K562 (cell line): Measurements from ENCODE around the gene TLE7. TPM values are rescaled to one million over a fixed set of nuclear protein-coding genes. Genes with fewer than 3 reads are reported as not detected.
A peak's percentile ranks its signal among the peaks of the same experiment; 100 is the strongest.

Experiments used
- CREB1 ChIP-seq, 2 experiments: sonication (generic) in 1 of 2; formaldehyde crosslinking in 1 of 2; IDR thresholded peaks; 2 replicates each; pipeline versions ENCODE4 v1.6.1 to v1.8.0; 2012 to 2022; ENCODE audit warnings: inconsistent platforms in 1 of 2, mild to moderate bottlenecking in 1 of 2, missing genetic modification reagents in 1 of 2, moderate library complexity in 1 of 2
- ELK1 ChIP-seq: sonication (generic); formaldehyde crosslinking; IDR thresholded peaks from 2 replicates; pipeline ENCODE4 v1.8.1; 2022; ENCODE audit warnings: missing genetic modification reagents
- EP400 ChIP-seq: fragments of 450-650 bp; IDR thresholded peaks from 2 replicates; pipeline ENCODE4 v1.6.1; 2017; ENCODE audit warnings: antibody characterized with exemption, mild to moderate bottlenecking, moderate library complexity
- GTF2F1 ChIP-seq: IDR thresholded peaks from 2 replicates; pipeline ENCODE4 v1.6.1; 2011; ENCODE audit warnings: low read depth, low read length, improper control_type of control experiment
- HNRNPLL ChIP-seq: fragments of 200-400 bp; formaldehyde crosslinking; IDR thresholded peaks from 2 replicates; pipeline ENCODE4 v1.6.1; 2017; ENCODE audit warnings: low read length, low read depth, mild to moderate bottlenecking; ENCODE audit not compliant: poor library complexity, severe bottlenecking
- KAT7 ChIP-seq: sonication (generic); formaldehyde crosslinking; IDR thresholded peaks from 2 replicates; pipeline ENCODE4 v1.8.0; 2022; ENCODE audit warnings: missing genetic modification reagents, mild to moderate bottlenecking, borderline replicate concordance
- MAX ChIP-seq: sonication (generic); formaldehyde crosslinking; IDR thresholded peaks from 2 replicates; pipeline ENCODE4 v1.9.0; 2022; ENCODE audit warnings: mild to moderate bottlenecking, missing genetic modification reagents
- PRMT5 ChIP-seq: sonication (generic); formaldehyde crosslinking; IDR thresholded peaks from 2 replicates; pipeline ENCODE4 v1.5.0; 2020; ENCODE audit warnings: missing genetic modification reagents
- RBM15 ChIP-seq: fragments of 200-400 bp; formaldehyde crosslinking; IDR thresholded peaks from 2 replicates; pipeline ENCODE4 v1.6.1; 2018; ENCODE audit warnings: mild to moderate bottlenecking, low read length, moderate library complexity; ENCODE audit not compliant: insufficient read depth
- SIN3B ChIP-seq: fragments of 450-650 bp; IDR thresholded peaks from 2 replicates; pipeline ENCODE4 v1.6.1; 2017; ENCODE audit warnings: low read depth, mild to moderate bottlenecking, moderate library complexity
- TAF15 ChIP-seq: fragments of 200-400 bp; formaldehyde crosslinking; IDR thresholded peaks from 2 replicates; pipeline ENCODE4 v1.6.1; 2017; ENCODE audit warnings: mild to moderate bottlenecking, low read depth, low read length, moderate library complexity
- TARDBP ChIP-seq: fragments of 450-650 bp; IDR thresholded peaks from 2 replicates; pipeline ENCODE4 v1.6.1; 2016
- TEAD2 ChIP-seq: fragments of 450-650 bp; IDR thresholded peaks from 2 replicates; pipeline ENCODE4 v1.6.1; 2016; ENCODE audit warnings: missing genetic modification characterization, control low read depth, missing compliant biosample characterization
- TRIM24 ChIP-seq, 2 experiments: fragments of 450-650 bp; IDR thresholded peaks; 2 replicates each; pipeline ENCODE4 v1.6.1; 2016
- ZBTB33 ChIP-seq: sonication (generic); formaldehyde crosslinking; IDR thresholded peaks from 2 replicates; pipeline ENCODE4 v1.8.1; 2023; ENCODE audit warnings: mild to moderate bottlenecking, missing genetic modification reagents
- ZNF253 ChIP-seq: fragments of 250-450 bp; sonication (Bioruptor Pico); conservative IDR thresholded peaks from 2 replicates; pipeline ENCODE4 v1.6.1; 2021; ENCODE audit warnings: mild to moderate bottlenecking
- polyA plus RNA-seq, 8 experiments: library from polyadenylated mRNA; depleted of rRNA in 4 of 8; stranded (reverse) in 5 of 8; unstranded in 3 of 8; fragments of >200 nt; fragmentation: Nextera tagmentation in 2 of 8; fragmentation: Illumina TruSeq in 1 of 8; extraction: Ambion mirVana in 2 of 8; extraction: Trizol in 1 of 8; gene quantifications; 2 replicates each; pipeline versions ENCODE4 v1.2.1 to v1.2.3, GENCODE V29; 2011 to 2014; ENCODE audit warnings: inconsistent platforms in 1 of 8, missing spikeins in 1 of 8
- total RNA-seq, 7 experiments: library from RNA; depleted of rRNA in 6 of 7; stranded (reverse); fragments of >200 nt in 6 of 7; fragmentation: Illumina TruSeq in 2 of 7; extraction: Trizol in 2 of 7; gene quantifications; 2 replicates each; pipeline versions ENCODE4 v1.2.1 to v1.2.3, GENCODE V29; 2011 to 2021; ENCODE audit warnings: low replicate concordance in 1 of 7
- TF ChIP-seq, protein P1 (sequence below): fragments of 250-450 bp; sonication (Bioruptor Pico); IDR thresholded peaks from 2 replicates; pipeline ENCODE4 v1.5.0; 2021
- TF ChIP-seq, protein P2 (sequence below): IDR thresholded peaks from 2 replicates; pipeline ENCODE4 v1.6.1; 2011; ENCODE audit warnings: borderline replicate concordance, low read depth, mild to moderate bottlenecking, moderate library complexity, low read length; ENCODE audit not compliant: insufficient read depth, poor library complexity, severe bottlenecking
- TF ChIP-seq, protein P3 (sequence below): fragments of 250-450 bp; sonication (Bioruptor Pico); IDR thresholded peaks from 2 replicates; pipeline ENCODE4 v1.8.0; 2022; ENCODE audit warnings: moderate library complexity, mild to moderate bottlenecking, inconsistent platforms

TLE7 gene
- total and polyA plus RNA-seq, 9 of the 15 experiments (the other 6 are each of a cell fraction or from before 2014, with no cell fraction given), result not detected

- TF ChIP-seq ZNF253 (CRISPR knock-in tag) (no peak), EP400 (peak; percentile 60), MAX (CRISPR knock-in tag) (no peak), ELK1 (CRISPR knock-in tag) (no peak), ZBTB33 (CRISPR knock-in tag) (no peak), KAT7 (CRISPR knock-in tag) (0 out of 2 replicates have a peak, but pooled peaks have one; percentile 77), HNRNPLL (no peak), CREB1 (IDR thresholded peaks at IDR 0.05) (peak; percentile 80), CREB1 (CRISPR knock-in tag; IDR thresholded peaks at IDR 0.05) (peak; percentile 83), SIN3B (peak; percentile 75; the same call in 1 of the 2 replicates), TAF15 (no peak), TEAD2 (tag) (no peak), TARDBP (peak; percentile 44; the same call in 1 of the 2 replicates), PRMT5 (no peak), GTF2F1 (no peak), TRIM24 (IDR thresholded peaks at IDR 0.05) (no peak), RBM15 (no peak)
- TF ChIP-seq, protein P1, sequence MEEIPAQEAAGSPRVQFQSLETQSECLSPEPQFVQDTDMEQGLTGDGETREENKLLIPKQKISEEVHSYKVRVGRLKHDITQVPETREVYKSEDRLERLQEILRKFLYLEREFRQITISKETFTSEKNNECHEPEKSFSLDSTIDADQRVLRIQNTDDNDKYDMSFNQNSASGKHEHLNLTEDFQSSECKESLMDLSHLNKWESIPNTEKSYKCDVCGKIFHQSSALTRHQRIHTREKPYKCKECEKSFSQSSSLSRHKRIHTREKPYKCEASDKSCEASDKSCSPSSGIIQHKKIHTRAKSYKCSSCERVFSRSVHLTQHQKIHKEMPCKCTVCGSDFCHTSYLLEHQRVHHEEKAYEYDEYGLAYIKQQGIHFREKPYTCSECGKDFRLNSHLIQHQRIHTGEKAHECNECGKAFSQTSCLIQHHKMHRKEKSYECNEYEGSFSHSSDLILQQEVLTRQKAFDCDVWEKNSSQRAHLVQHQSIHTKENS (CRISPR knock-in tag), result no peak
- TF ChIP-seq, protein P2, sequence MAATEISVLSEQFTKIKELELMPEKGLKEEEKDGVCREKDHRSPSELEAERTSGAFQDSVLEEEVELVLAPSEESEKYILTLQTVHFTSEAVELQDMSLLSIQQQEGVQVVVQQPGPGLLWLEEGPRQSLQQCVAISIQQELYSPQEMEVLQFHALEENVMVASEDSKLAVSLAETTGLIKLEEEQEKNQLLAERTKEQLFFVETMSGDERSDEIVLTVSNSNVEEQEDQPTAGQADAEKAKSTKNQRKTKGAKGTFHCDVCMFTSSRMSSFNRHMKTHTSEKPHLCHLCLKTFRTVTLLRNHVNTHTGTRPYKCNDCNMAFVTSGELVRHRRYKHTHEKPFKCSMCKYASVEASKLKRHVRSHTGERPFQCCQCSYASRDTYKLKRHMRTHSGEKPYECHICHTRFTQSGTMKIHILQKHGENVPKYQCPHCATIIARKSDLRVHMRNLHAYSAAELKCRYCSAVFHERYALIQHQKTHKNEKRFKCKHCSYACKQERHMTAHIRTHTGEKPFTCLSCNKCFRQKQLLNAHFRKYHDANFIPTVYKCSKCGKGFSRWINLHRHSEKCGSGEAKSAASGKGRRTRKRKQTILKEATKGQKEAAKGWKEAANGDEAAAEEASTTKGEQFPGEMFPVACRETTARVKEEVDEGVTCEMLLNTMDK, result no peak
- TF ChIP-seq, protein P3, sequence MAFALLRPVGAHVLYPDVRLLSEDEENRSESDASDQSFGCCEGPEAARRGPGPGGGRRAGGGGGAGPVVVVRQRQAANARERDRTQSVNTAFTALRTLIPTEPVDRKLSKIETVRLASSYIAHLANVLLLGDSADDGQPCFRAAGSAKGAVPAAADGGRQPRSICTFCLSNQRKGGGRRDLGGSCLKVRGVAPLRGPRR, result no peak
These were observed 42.4 kb upstream of the TLE7 start (continued) for GRCh38 chr16:71484006-71484893.
